HuH-7.5 (cell line): ENCODE data around the gene CAMK2D.

ENCODE experiments used
- DNase-seq: peaks from one replicate; pipeline ENCODE4 v3.0.0; 2011; ENCODE audit warnings: low spot score

The CAMK2D gene

DNA sequence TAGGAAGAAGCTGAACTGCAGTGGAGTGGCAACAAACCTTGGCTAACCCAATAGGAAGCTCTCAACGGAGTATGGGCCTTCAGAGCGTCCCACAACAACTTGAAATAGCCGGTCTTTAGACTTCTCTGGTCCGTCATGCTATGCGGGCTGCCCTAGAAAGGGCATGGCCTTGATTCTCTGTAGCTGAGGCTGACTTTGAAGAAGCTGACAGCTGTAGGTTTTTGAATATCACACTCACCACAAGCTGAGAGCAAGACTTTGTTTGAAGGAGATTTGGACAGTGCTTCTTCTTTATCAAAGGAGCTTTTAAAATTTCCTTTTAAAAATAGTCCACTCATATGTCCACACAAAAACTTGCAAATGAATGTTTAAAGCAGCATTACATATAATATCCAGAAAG lies 322.9 kb downstream of the CAMK2D start:
- DNase-seq, result no peak

DNA sequence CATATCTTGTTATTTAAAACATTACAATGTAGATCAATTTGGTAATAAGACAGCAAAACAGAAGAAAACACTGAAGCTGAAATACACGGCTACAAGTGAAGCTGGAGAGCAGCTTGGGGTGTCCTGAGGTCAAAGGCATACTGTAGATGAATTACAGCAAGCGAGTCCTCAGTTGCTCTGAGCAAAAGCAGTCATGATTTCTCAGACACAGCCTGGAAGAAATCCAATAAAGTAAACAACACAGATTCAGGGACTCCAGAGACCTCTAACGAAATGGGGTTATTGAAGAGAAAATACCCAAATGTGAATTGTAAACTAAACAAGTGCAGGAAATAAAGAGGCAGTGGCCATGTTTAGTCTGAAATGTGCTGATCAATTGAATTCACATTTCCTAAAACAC lies 324.4 kb downstream of the CAMK2D start:
- DNase-seq, result no peak

DNA sequence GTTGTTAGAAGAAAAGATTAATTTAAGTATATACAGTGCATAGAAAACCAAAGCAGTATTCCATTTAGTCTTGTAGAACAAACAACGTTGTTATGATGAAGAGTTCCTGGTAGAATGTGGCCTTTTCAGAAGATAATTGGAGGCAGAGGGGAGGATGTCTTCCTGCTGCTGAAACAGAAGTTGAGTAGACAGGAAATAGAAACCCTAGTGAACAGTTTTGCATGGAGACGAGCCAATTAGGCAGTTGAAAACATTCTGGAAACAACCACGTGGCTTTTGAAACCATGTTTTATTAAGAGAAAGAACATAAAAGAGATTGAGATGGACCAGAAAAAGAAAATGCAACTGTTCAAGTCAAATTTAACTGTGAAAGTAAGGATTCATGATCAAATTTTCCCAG lies 325.2 kb downstream of the CAMK2D start:
- no peak for DNase-seq

DNA sequence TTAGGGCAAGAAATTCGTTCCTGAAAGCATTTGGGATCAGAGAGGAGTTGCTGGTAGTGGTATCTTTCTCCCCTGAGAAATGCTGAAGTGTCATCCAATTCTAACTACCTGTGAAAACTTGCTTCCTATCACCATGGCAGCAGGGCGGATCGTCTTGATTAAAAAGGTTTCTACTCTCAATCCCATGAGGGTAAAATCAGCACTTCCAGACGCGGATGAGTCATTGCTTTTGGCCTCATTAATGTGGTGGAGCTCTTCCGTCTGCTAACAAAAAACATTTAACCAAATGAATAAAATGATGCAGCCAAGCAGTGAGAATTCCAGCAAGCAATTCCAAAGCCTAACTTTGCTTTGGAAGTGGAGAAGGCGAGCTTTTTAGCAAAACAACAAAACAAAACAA lies 325.6 kb downstream of the CAMK2D start:
- DNase-seq, result no peak

DNA sequence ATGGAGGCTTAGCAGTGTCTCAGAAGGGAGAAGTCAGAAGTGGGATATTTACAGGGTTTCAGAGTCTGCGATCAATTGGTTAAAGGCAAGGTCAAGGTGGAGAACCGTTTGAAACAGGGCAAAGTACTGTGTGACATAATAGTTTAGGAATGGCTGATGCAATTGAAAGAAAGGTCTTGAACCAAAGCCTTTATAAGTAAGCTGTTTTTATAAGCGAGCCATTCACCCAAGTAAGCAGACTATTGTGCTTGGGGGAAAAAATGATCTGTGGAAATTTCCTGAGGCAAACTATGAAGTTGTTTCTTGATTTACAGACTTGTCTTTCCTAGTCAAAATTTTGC lies 327.3 kb downstream of the CAMK2D start:
- DNase-seq, result no peak

DNA sequence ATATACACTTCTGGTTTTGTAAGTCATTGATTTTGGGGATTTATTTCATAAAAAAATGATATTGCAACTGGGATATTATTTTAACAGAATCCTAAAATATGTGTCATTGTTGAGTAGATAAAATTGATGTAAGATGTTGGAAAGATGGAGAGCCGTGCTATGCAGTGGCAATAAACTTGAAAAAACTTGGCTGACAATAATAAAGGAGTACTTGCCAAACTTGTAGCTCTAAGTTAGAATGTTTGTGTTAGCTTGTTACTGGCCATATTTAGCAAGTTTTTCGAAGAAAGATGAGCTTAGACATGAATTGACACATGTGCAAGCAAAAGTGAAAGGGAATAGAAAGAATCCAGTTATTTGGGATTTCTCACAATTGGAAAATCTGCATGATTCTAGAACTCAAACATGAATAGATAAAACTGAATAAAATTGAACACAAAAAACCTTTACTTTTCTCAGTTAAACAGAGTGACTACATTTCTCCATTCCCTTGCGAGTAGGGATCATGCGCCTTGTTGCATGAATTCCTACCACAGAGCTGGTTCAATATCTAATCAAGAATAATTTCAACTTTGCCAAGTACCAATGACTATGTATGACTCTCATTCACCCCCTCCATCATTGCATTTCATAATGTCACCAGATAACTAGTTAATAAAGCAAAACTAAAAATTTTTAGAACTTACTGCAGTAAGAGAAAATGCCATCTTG lies 327.8 kb downstream of the CAMK2D start:
- no peak for DNase-seq

DNA sequence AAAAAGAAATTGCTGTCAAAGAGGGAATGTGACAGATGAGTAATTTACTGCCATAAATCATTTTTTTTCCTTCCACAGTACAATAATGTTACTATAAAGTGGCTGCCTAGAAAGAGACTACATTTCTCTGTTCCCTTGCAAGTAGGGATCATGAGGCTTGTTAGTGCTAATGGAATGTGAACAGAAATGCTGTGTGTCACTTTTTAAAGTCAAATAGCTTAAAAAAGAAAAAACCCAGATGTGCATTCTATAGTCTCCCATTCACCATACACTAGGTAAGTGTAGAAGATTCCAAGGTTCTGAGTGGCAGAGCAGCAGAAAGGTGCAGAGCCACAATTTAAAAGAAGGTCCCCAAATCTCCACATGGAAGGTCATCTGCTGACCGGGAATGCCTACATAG lies 328.4 kb downstream of the CAMK2D start:
- no peak for DNase-seq

DNA sequence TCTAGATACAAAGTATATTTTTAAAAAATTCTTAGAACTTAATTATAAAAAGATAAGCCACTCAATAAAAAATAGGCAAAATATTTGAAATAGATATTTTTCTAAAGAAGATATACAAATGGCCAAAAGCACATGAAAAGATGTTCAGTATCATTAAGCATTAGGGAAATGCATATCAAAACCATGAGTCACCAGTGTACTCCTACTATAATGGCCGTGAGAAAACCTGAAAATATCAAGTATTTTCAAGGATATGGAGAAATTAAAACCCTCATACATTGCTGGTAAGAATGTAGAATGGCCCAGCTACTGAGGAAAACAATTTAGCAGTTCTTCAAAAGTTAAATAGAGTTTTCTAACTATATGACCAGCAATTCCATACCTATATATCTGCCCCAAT lies 337.9 kb downstream of the CAMK2D start:
- DNase-seq, result no peak

DNA sequence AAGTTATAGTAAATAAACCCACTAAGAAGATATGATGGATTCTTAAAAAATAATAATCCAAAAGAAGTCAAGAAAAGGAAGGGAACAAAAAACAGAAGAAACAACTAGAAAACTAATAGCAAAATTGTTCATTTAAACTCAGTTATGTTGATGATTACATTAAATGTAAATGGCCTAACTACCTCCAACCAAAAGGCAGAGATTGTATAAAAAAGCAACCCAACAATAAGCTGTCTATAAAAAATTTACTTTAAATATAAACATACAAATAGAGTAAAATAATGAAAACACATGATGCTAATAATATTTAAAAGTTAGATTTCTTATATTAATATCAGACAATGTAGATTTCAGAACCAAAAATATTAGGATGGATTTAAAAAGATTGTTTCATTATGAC lies 340.6 kb downstream of the CAMK2D start:
- DNase-seq, result no peak

DNA sequence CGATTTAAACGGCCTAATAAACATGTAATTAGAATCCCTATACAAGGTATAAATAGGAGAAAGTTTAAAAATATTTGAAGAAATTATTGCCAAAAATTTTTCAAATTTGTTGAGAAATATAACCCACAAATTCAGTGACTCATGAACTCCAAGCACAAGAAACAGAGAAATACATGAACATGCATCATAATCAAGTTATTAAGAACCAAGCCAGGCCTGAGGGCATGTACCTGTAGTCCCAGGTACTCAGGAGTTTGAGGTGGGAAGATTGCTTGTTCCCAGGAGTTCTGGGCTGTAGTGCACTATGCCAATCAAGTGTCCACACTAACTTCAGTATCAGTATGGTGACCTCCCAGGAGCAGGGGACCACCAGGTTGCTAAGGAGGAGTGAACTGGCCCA lies 341.9 kb downstream of the CAMK2D start:
- DNase-seq, result no peak

DNA sequence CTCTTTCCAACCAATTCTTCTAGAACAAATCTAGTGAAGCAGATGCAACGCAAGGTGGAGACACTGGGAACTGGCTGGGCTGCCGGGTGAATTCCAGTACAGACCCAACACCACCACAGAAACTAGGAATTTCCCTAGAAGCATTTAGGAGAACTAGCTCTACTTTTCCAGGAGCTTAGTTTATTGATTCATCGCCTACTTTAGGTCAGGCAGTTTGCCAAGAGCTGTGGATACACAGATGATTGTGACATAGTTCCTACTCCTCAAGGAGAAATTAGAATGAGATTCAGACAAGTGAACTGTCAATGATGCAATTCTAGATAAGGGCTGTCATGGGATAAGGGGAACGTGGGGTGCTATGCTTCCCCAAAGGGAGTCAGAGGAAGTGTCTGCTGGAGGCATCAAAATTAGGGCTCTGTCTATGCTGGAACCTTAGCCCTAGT lies 350.0 kb downstream of the CAMK2D start:
- no peak for DNase-seq

DNA sequence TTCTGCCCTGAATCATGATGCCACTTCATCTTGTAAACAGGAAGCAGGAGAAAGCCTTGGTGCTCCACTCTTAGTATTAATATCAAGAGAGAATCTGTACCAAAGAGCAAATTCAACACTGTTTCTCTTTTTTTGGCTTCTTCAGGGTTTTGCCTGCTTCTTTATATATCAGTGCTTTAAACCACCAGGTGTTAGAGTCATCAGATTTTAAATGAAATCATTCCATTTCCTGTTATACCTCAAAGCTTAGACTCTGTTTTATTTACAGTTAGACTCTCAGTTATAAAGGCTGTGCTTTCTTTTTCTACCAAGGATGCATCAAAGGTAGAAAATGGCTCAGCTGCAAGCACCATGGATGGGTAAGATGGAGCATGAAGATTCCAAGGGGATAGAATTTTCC lies 350.9 kb downstream of the CAMK2D start:
- DNase-seq, result no peak

DNA sequence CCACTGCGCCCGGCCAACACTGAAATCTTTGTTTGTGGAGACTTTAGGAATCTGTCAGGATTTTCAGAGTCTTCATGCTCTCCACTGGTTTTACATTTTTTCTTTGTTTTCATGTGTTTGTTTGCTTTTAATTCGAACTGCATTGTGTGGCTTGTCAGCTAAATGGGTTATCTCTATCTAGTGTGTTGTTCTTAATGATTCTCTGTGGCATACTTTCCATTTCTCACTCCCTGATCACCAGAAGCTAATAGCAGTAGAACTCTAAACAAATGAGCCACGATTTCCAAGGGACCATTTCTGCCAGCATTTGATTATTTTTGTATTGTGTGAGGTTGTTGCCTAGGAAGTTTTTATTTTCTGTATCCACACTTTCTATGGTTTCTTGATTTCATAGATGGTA lies 352.4 kb downstream of the CAMK2D start:
- no peak for DNase-seq

DNA sequence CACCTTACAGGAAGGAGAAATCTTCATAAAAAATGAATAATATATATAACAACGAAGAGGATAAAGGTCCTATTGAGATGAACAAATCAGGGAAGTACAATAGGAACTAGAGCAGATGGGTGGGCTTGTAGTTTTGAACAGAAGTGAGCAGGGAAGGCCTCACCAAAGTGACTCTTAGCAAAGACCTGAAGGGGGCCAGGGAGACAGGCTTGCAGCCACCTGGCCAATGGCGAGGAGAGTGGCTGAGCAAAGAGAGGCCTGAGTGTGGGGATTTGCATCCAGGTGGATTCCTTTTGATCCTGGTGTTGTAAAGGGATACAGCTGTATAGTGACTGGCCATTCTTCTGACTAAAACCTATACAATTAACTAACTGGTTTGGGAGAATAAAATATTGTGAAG lies 354.1 kb downstream of the CAMK2D start:
- DNase-seq, result no peak

DNA sequence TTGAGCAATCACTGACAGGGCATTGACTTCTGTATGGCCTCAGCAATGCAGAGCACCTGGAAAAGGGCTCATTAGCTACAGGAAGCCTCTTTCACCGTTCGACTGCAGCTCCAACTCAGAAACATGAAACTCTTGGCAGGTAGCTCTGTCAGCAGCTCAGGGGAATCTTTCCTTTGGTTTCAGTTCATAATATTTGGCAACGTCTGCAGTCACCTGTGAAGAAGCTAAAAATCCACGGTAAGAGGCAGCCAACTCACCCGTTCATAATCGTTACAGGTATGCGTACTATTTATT lies 354.9 kb downstream of the CAMK2D start:
- DNase-seq, result no peak

DNA sequence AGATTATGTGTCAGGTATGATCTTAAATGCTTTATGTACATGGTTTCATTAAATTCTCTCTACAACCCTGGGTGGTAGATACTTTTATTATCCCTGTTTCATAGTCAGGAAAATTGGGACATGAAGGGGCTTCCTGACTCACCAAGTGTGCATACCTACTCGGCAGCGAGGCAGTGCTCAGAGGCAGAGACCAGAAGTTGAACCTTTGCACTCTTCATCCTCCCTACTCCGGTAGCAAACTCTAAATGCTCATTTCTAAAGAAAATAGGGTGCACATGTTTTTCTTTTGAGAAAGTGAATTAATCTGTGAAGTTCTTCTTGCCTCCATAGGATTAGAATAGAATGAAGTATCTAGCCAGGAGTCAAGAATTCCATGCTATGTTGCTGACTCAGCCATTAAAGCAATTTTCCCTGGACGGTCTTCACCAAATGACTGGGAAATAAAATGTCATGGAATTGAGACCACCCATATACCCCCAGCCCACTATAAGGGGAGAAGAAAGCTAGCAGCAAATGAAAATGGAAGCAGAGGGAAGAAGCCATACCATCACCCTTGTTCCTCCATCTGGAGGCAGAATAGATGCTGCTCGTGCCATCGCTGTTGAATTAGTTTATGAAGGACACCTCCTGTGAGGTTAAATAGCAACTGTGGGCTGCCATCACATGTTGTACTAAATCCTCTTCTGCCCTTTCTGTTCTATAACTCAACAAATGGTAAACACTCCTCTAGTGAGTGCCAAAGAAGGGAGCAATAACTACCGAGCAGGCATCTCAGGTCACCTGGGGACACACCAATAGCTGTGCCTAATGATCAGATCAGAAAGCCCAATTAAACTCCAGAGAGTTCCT lies 355.4 kb downstream of the CAMK2D start:
- no peak for DNase-seq

DNA sequence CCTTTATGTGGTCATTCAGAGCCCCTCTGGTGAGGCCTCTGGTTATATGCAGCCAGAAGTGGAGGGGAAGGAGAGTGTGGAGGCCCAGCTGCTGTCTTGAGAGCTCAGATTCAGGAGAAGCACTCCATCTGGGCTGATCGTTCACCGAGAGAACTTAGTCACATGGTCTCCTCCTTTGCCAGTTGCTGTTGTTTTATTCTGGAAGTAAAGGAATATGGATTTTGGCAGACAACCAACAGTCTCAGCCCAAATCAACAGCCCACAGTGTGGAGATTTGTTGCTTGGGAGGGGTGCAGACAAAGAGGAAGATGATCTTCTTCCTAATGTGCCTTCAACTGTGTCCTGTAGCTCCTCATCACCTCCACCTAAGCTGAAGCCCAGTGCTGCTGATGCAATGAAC lies 356.7 kb downstream of the CAMK2D start:
- no peak for DNase-seq

DNA sequence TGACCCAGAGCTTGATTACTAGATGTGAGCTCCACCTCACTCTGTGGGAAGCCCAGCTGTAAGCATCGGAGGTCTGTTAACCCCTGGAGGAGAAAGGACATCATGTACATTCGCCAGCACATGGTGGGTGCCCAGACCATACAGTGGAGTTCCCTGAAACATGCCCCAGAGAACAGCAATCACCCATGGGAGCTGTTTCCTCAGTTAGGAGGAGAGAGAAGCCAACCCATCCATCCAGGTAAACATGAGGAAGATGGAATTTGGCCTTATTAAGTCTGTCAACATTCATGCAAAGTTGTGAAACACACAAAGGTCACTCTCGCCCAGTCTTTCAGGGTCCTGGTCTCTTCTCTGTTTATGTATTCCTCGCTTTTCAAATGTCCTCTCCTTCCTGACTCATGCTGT lies 357.4 kb downstream of the CAMK2D start:
- peak; percentile 22 for DNase-seq
